ENCODE measurements around the gene ZNF414. TPM values are rescaled to one million over a fixed set of nuclear protein-coding genes. Genes with fewer than 3 reads are reported as not detected.

ZNF414 gene
- polyA plus RNA-seq, 1 donor from 2014 or later, result 3.4 TPM

DNA sequence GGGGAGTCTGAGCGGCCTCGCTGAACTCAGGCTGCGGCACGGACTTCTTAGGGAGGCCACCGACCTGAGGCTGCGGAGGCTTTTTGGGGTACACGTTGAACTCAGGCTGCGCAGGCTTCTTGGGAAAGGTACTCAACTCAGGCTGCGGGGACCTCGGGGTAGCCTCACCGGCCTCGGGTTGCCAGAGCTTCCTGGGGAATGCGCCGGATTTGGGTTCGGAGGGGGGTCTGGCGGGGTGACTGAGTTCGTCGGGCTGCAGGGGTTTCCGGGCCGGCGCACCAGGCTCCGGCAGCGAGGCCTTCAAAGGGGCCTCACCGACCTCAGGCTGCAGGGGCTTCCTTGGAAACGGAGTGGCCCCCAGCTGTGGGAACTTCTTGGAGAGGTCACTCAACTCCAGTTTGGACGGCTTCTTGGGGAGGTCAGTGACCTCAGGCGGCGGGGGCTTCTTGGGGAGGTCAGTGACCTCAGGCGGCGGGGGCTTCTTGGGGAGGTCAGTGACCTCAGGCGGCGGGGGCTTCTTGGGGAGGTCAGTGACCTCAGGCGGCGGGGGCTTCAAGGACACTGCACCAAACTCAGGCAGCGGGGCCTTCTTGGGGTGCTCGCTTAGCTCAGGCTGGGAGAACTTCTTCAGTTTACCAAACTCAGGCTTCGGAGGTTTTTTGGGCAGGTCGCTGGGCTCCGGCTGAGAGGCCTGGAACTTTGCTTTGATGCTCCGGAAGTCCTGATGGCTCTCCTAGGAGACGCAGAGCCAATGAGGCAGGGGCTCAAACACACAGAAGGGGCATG, 14.7 kb downstream of the ZNF414 start:
- no peaks in the 10 kb centered on the region for H3K36me3 ChIP-seq (ENCODE audit: insufficient read depth, low read length)
- no peak overlapping the region for H3K27ac ChIP-seq (ENCODE audit: low read length)
- no peak overlapping the region for H3K4me2 ChIP-seq (ENCODE audit: low read length)
- H3F3A ChIP-seq (ENCODE audit: insufficient read depth, low read length, poor library complexity, severe bottlenecking), result no peaks in the 10 kb centered on the region
- no peaks in the 10 kb centered on the region for H3K9me2 ChIP-seq (ENCODE audit: insufficient read depth, low read length)
- no peaks in the 10 kb centered on the region for H3K9me3 ChIP-seq (ENCODE audit: low read length)
- no peaks in the 10 kb centered on the region for H3K79me2 ChIP-seq (replicated peaks; ENCODE audit: insufficient read depth, low read length)
- H4K20me1 ChIP-seq (ENCODE audit: insufficient read depth), result no peaks in the 10 kb centered on the region
- no peak for TF ChIP-seq EP300 (conservative IDR thresholded peaks at IDR 0.05; ENCODE audit: poor library complexity, severe bottlenecking)
- TF ChIP-seq, protein P1, sequence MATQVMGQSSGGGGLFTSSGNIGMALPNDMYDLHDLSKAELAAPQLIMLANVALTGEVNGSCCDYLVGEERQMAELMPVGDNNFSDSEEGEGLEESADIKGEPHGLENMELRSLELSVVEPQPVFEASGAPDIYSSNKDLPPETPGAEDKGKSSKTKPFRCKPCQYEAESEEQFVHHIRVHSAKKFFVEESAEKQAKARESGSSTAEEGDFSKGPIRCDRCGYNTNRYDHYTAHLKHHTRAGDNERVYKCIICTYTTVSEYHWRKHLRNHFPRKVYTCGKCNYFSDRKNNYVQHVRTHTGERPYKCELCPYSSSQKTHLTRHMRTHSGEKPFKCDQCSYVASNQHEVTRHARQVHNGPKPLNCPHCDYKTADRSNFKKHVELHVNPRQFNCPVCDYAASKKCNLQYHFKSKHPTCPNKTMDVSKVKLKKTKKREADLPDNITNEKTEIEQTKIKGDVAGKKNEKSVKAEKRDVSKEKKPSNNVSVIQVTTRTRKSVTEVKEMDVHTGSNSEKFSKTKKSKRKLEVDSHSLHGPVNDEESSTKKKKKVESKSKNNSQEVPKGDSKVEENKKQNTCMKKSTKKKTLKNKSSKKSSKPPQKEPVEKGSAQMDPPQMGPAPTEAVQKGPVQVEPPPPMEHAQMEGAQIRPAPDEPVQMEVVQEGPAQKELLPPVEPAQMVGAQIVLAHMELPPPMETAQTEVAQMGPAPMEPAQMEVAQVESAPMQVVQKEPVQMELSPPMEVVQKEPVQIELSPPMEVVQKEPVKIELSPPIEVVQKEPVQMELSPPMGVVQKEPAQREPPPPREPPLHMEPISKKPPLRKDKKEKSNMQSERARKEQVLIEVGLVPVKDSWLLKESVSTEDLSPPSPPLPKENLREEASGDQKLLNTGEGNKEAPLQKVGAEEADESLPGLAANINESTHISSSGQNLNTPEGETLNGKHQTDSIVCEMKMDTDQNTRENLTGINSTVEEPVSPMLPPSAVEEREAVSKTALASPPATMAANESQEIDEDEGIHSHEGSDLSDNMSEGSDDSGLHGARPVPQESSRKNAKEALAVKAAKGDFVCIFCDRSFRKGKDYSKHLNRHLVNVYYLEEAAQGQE (IDR thresholded peaks at IDR 0.05; ENCODE audit: borderline replicate concordance), result no peak
- TF ChIP-seq RAD21 (conservative IDR thresholded peaks at IDR 0.05), result no peak
- TF ChIP-seq SMC3 (conservative IDR thresholded peaks at IDR 0.05; ENCODE audit: poor library complexity), result no peak
- TF ChIP-seq, protein P2, sequence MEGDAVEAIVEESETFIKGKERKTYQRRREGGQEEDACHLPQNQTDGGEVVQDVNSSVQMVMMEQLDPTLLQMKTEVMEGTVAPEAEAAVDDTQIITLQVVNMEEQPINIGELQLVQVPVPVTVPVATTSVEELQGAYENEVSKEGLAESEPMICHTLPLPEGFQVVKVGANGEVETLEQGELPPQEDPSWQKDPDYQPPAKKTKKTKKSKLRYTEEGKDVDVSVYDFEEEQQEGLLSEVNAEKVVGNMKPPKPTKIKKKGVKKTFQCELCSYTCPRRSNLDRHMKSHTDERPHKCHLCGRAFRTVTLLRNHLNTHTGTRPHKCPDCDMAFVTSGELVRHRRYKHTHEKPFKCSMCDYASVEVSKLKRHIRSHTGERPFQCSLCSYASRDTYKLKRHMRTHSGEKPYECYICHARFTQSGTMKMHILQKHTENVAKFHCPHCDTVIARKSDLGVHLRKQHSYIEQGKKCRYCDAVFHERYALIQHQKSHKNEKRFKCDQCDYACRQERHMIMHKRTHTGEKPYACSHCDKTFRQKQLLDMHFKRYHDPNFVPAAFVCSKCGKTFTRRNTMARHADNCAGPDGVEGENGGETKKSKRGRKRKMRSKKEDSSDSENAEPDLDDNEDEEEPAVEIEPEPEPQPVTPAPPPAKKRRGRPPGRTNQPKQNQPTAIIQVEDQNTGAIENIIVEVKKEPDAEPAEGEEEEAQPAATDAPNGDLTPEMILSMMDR (IDR thresholded peaks at IDR 0.05; ENCODE audit: poor library complexity, severe bottlenecking), result no peak
- TF ChIP-seq TAF1 (IDR thresholded peaks at IDR 0.05; ENCODE audit: low read depth), result no peak
- TF ChIP-seq EZH2 (IDR thresholded peaks at IDR 0.05; ENCODE audit: borderline replicate concordance, insufficient read depth, low read length, poor library complexity, severe bottlenecking), result no peak
- no peak for TF ChIP-seq MXI1 (conservative IDR thresholded peaks at IDR 0.05; ENCODE audit: poor library complexity, severe bottlenecking)
- no peak for TF ChIP-seq POLR2AphosphoS5 (IDR thresholded peaks at IDR 0.05)
- H3K4me3 ChIP-seq (ENCODE audit: low read length), result no peak overlapping the region
- H2AFZ ChIP-seq (ENCODE audit: low read depth, low read length), result no peak overlapping the region
- H3K27me3 ChIP-seq (ENCODE audit: insufficient read depth, low read depth, low read length), result no peaks in the 10 kb centered on the region
- H3K9ac ChIP-seq (ENCODE audit: low read length), result no peak overlapping the region

DNA sequence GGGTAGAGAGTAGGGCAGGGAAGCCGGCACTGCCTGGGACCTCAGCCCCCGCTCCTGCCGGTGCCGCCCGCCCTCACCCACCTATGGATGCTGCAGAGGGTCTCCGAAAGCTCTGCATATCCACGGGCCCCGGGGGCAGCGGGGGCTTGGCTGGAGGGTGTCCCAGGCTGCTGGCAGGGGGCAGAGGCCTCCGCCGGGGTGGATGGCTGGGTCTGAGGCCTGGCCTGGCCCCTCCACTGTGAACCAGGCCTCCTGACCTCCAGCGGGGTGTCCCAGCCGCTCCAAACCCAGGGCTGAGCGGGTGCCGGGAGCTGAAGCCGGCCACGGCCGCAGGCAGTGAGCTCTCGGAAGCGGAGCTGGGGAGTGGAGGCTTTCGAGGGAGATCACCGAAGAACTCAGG, 15.7 kb downstream of the ZNF414 start:
- no peaks in the 10 kb centered on the region for H4K20me1 ChIP-seq (ENCODE audit: insufficient read depth)
- H3K79me2 ChIP-seq (replicated peaks; ENCODE audit: insufficient read depth, low read length), result no peaks in the 10 kb centered on the region
- no peak overlapping the region for H3K4me2 ChIP-seq (ENCODE audit: low read length)
- no peak overlapping the region for H3K27ac ChIP-seq (ENCODE audit: low read length)
- H3K27me3 ChIP-seq (ENCODE audit: insufficient read depth, low read depth, low read length), result no peaks in the 10 kb centered on the region
- H3K36me3 ChIP-seq (ENCODE audit: insufficient read depth, low read length), result no peaks in the 10 kb centered on the region
- H2AFZ ChIP-seq (ENCODE audit: low read depth, low read length), result no peak overlapping the region
- no peaks in the 10 kb centered on the region for H3K9me3 ChIP-seq (ENCODE audit: low read length)
- TF ChIP-seq RAD21 (conservative IDR thresholded peaks at IDR 0.05), result no peak
- TF ChIP-seq TAF1 (IDR thresholded peaks at IDR 0.05; ENCODE audit: low read depth), result no peak
- TF ChIP-seq EP300 (conservative IDR thresholded peaks at IDR 0.05; ENCODE audit: poor library complexity, severe bottlenecking), result no peak
- TF ChIP-seq, protein P1 (IDR thresholded peaks at IDR 0.05; ENCODE audit: borderline replicate concordance), result no peak
- H3F3A ChIP-seq (ENCODE audit: insufficient read depth, low read length, poor library complexity, severe bottlenecking), result no peaks in the 10 kb centered on the region
- H3K9ac ChIP-seq (ENCODE audit: low read length), result no peak overlapping the region
- H3K9me2 ChIP-seq (ENCODE audit: insufficient read depth, low read length), result no peaks in the 10 kb centered on the region
- no peak overlapping the region for H3K4me3 ChIP-seq (ENCODE audit: low read length)
